OCI-LY1 (cell line): ENCODE measurements around the gene ZSWIM5.

Experiments used
- H2AFZ ChIP-seq: fragments of 200-600 bp; sonication (generic), shearing (Covaris generic); 2 replicates; pipeline ENCODE4 v1.6.0; 2014; ENCODE audit warnings: antibody characterized with exemption, mild to moderate bottlenecking, low read length
- H3F3A ChIP-seq: fragments of 200-600 bp; sonication (generic), shearing (Covaris generic); 2 replicates; pipeline ENCODE4 v1.6.0; 2014; ENCODE audit warnings: mild to moderate bottlenecking, antibody characterized with exemption, low read length, moderate library complexity; ENCODE audit not compliant: insufficient read depth
- H3K27ac ChIP-seq: fragments of 200-600 bp; sonication (generic); 2 replicates; pipeline ENCODE4 v1.5.1; 2014; ENCODE audit warnings: low read length, mixed run types, mild to moderate bottlenecking, low read depth; ENCODE audit not compliant: poor library complexity, severe bottlenecking
- H3K27me3 ChIP-seq: fragments of 200-600 bp; sonication (generic); 2 replicates; pipeline ENCODE4 v1.6.0; 2014; ENCODE audit warnings: antibody characterized with exemption, mild to moderate bottlenecking, low read length, moderate library complexity; ENCODE audit not compliant: insufficient read depth
- H3K36me3 ChIP-seq: fragments of 200-600 bp; sonication (generic); 2 replicates; pipeline ENCODE4 v1.6.1; 2014; ENCODE audit warnings: mild to moderate bottlenecking, antibody characterized with exemption, low read length, moderate library complexity, mixed read lengths; ENCODE audit not compliant: insufficient read depth
- H3K4me1 ChIP-seq: fragments of 200-600 bp; sonication (generic); 2 replicates; pipeline ENCODE4 v1.5.1; 2014; ENCODE audit warnings: mild to moderate bottlenecking, low read length, moderate library complexity; ENCODE audit not compliant: insufficient read depth, severe bottlenecking
- H3K4me2 ChIP-seq: fragments of 200-600 bp; sonication (generic), shearing (Covaris generic); 2 replicates; pipeline ENCODE4 v1.6.1; 2014; ENCODE audit warnings: low read length
- H3K4me3 ChIP-seq: fragments of 200-600 bp; sonication (generic); 2 replicates; pipeline ENCODE4 v1.5.1; 2014; ENCODE audit warnings: low read length, low read depth, mild to moderate bottlenecking, mixed read lengths; ENCODE audit not compliant: poor library complexity, severe bottlenecking
- H3K79me2 ChIP-seq: fragments of 200-600 bp; shearing (Covaris generic); 2 replicates; pipeline ENCODE4 v1.6.1; 2016; ENCODE audit warnings: mixed run types, low read length, mixed read lengths; ENCODE audit not compliant: insufficient read depth
- H3K9ac ChIP-seq: fragments of 200-600 bp; sonication (generic), shearing (Covaris generic); 2 replicates; pipeline ENCODE4 v1.6.1; 2014; ENCODE audit warnings: mild to moderate bottlenecking, low read length, mixed read lengths
- H3K9me2 ChIP-seq: fragments of 200-600 bp; sonication (generic), shearing (Covaris generic); 2 replicates; pipeline ENCODE4 v1.6.1; 2014; ENCODE audit warnings: low read depth, mild to moderate bottlenecking, low read length, mixed read lengths
- H3K9me3 ChIP-seq: fragments of 200-600 bp; shearing (Covaris generic); 2 replicates; pipeline ENCODE4 v1.6.1; 2014; ENCODE audit warnings: low read length, mixed read lengths
- H4K20me1 ChIP-seq: fragments of 200-600 bp; sonication (generic), shearing (Covaris generic); 2 replicates; pipeline ENCODE4 v1.6.0; 2016; ENCODE audit warnings: mild to moderate bottlenecking, low read length; ENCODE audit not compliant: insufficient read depth
- CTCF ChIP-seq: fragments of 200-600 bp; sonication (generic), shearing (Covaris generic); IDR thresholded peaks from 2 replicates; pipeline ENCODE4 v1.5.1; 2017; ENCODE audit warnings: mild to moderate bottlenecking, antibody characterized with exemption, low read length, moderate library complexity, mixed read lengths
- EZH2 ChIP-seq: fragments of 200-600 bp; sonication (generic), shearing (Covaris generic); IDR thresholded peaks from 2 replicates; pipeline ENCODE4 v1.8.0; 2017; ENCODE audit warnings: borderline replicate concordance, mixed run types, mild to moderate bottlenecking, antibody characterized with exemption, low read length, moderate library complexity, mixed read lengths

Gene ZSWIM5

GRCh38 chr1:45013551-45014209 is 192.7 kb downstream of the ZSWIM5 start:
- peaks cover 31% of the 10 kb centered on the region for H3K4me1 ChIP-seq
- H2AFZ ChIP-seq: no peak overlapping the region
- no peak overlapping the region for H3K9ac ChIP-seq
- H3K4me3 ChIP-seq: no peak overlapping the region
- H3K27me3 ChIP-seq: no peaks in the 10 kb centered on the region
- peaks cover 9% of the 10 kb centered on the region; the same call in 1 of the 2 replicates for H3K36me3 ChIP-seq
- no peak overlapping the region for H3K27ac ChIP-seq
- TF ChIP-seq CTCF (no peak), EZH2 (no peak)
- no peaks in the 10 kb centered on the region for H3K79me2 ChIP-seq
- no peak overlapping the region; the same call in 1 of the 2 replicates for H3K4me2 ChIP-seq
- no peaks in the 10 kb centered on the region for H4K20me1 ChIP-seq
- H3F3A ChIP-seq: no peaks in the 10 kb centered on the region
- no peaks in the 10 kb centered on the region for H3K9me2 ChIP-seq
- no peaks in the 10 kb centered on the region for H3K9me3 ChIP-seq

DNA sequence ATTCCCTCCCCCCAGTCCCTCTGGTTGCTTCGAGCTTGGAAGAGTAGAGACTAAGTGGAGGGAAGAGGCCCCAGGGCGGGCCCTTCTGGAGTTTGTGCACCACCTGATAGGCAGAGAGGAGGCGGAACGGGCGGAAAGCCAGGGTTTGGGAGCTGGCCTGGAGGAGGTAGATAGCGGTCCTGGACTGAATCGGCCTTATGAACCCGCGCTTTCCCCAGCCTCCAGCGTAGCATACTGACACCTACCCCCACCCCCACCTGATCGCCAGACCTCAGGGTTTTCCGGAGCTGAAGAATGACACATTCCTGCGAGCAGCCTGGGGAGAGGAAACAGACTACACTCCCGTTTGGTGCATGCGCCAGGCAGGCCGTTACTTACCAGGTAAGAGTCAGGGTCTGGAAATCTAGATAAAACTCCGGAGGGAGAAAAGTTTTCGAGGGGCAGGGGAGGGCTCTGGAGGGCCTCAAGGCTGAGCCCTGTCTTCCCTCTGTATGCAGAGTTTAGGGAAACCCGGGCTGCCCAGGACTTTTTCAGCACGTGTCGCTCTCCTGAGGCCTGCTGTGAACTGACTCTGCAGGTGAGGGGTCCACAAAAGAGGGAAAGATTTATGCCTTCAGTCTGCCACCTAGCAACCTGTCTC is 193.6 kb downstream of the ZSWIM5 start:
- Histone ChIP-seq H3K36me3 (peaks cover 16% of the 10 kb centered on the region; the same call in 1 of the 2 replicates), H2AFZ (0 out of 2 replicates have a peak overlapping the region, but pooled peaks have one; percentile 35), H3K4me3 (peak overlapping the region; percentile 94), H3K9ac (peak overlapping the region; percentile 89), H3K4me1 (peaks cover 27% of the 10 kb centered on the region), H3K4me2 (peak overlapping the region; percentile 98), H3K27ac (no peak overlapping the region), H3K9me3 (no peaks in the 10 kb centered on the region), H3F3A (no peaks in the 10 kb centered on the region), H4K20me1 (no peaks in the 10 kb centered on the region), H3K9me2 (no peaks in the 10 kb centered on the region), H3K79me2 (no peaks in the 10 kb centered on the region), H3K27me3 (no peaks in the 10 kb centered on the region)
- TF ChIP-seq CTCF: no peak
- no peak for TF ChIP-seq EZH2

- Histone ChIP-seq H3K36me3 (peaks cover 17% of the 10 kb centered on the region; the same call in 1 of the 2 replicates), H3K79me2 (no peaks in the 10 kb centered on the region), H3K4me1 (peaks cover 27% of the 10 kb centered on the region), H3K27ac (peak within 1 kb of the TSS; percentile 61), H3K27me3 (no peaks in the 10 kb centered on the region), H3K9ac (peak within 1 kb of the TSS; percentile 89), H3K4me2 (peak within 1 kb of the TSS; percentile 98), H3K4me3 (peak within 1 kb of the TSS; percentile 94), H4K20me1 (no peaks in the 10 kb centered on the region), H3K9me3 (no peaks in the 10 kb centered on the region), H3F3A (no peaks in the 10 kb centered on the region), H2AFZ (peak within 1 kb of the TSS; percentile 98), H3K9me2 (no peaks in the 10 kb centered on the region)
- no peak for TF ChIP-seq CTCF
- TF ChIP-seq EZH2: no peak
Observed at GRCh38 chr1:45011837-45012638, 194.4 kb downstream of the ZSWIM5 start, which contains the start of gene UROD. Gene UROD (plus strand): TSS chr1:45012254. CDS start chr1:45012266, 12 bp downstream.
